ENCODE data around the gene PDXK. TPM values are rescaled to one million over a fixed set of nuclear protein-coding genes. Genes with fewer than 3 reads are reported as not detected.

PDXK gene
- total RNA-seq, 6 experiments from 2014 or later, result 52.9 to 87.5 (median 58.9) TPM

GRCh38 chr21:43733529-43734071, 14.7 kb downstream of the PDXK start:
- ATAC-seq (no peak), DNase-seq (no peak)
- Histone ChIP-seq H3K27ac (peak overlapping the region in 1 of 3 donors; percentile 29), H3K4me1 (peaks cover 0 to 85% (median 28%) of the 10 kb centered on the region in 4 donors), H3K4me3 (no peak overlapping the region), H3K9me3 (no peaks in the 10 kb centered on the region), H3K27me3 (no peaks in the 10 kb centered on the region), H3K36me3 (peaks cover 0 to 2% (median 0%) of the 10 kb centered on the region in 4 donors)
- intact Hi-C loops (cut with DNase I), result no loop called here
- WGBS (ENCODE audit: insufficient coverage, low coverage, low lambda C conversion rate, missing lambda C conversion rate), result 40% methylated on average over 11 of the region's 15 CpGs
- TF ChIP-seq CTCF (IDR thresholded peaks at IDR 0.05), result no peak
- TF ChIP-seq POLR2A (IDR thresholded peaks at IDR 0.05), result no peak

- Histone ChIP-seq H3K4me1 (peaks cover 0 to 78% (median 24%) of the 10 kb centered on the region in 4 donors), H3K9me3 (no peaks in the 10 kb centered on the region), H3K36me3 (peaks cover 0 to 2% (median 0%) of the 10 kb centered on the region in 4 donors), H3K27me3 (no peaks in the 10 kb centered on the region), H3K4me3 (no peak overlapping the region), H3K27ac (peak overlapping the region in 2 of 3 donors; percentile 33 to 36)
- DNase-seq, result no peak
- TF ChIP-seq CTCF (IDR thresholded peaks at IDR 0.05), result no peak
- no peak for TF ChIP-seq POLR2A (IDR thresholded peaks at IDR 0.05)
- ATAC-seq, result peak; percentile 17 to 45 (median 30)
- 34% methylated on average over 15 of the region's 25 CpGs for WGBS (ENCODE audit: insufficient coverage, low coverage, low lambda C conversion rate, missing lambda C conversion rate)
- intact Hi-C loops (cut with DNase I), result no loop called here
Observed at GRCh38 chr21:43734131-43734927, 15.4 kb downstream of the PDXK start.

DNA sequence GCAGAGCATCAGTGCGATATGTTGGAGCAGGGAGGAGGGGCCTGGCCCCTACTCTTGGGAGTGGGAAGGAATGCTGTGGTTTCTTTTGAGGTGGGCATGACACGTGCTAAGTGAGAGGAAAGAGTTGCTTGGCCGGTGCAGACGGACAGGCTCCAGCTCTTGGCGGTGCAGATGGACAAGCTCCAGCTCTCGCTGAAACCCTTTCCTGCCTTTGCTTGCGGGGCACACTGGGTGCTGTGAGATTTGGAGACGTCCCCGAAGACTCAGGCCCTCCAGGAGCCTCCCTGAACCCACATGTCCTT, 15.9 kb downstream of the PDXK start:
- Histone ChIP-seq H3K27ac (peak overlapping the region in 2 of 3 donors; percentile 33 to 36), H3K9me3 (no peaks in the 10 kb centered on the region), H3K27me3 (no peaks in the 10 kb centered on the region), H3K4me1 (peaks cover 0 to 72% (median 24%) of the 10 kb centered on the region in 4 donors), H3K36me3 (peaks cover 0 to 2% (median 0%) of the 10 kb centered on the region in 4 donors), H3K4me3 (no peak overlapping the region)
- TF ChIP-seq CTCF (IDR thresholded peaks at IDR 0.05) (no peak), POLR2A (IDR thresholded peaks at IDR 0.05) (no peak)
- intact Hi-C loops (cut with DNase I), result no loop called here
- WGBS (ENCODE audit: insufficient coverage, low coverage, low lambda C conversion rate, missing lambda C conversion rate), result 49% methylated on average over 7 of the region's 9 CpGs
- ATAC-seq (no peak), DNase-seq (no peak)

- no peak for ATAC-seq
- DNase-seq, result no peak
- H3K36me3 ChIP-seq, result peaks cover 0 to 2% (median 0%) of the 10 kb centered on the region in 4 donors
- H3K27me3 ChIP-seq, result no peaks in the 10 kb centered on the region
- intact Hi-C loops (cut with DNase I), result no loop called here
- WGBS (ENCODE audit: insufficient coverage, low coverage, low lambda C conversion rate, missing lambda C conversion rate), result no CpG with 5 or more reads among the region's 22 CpGs
- H3K4me3 ChIP-seq, result no peak overlapping the region
- H3K4me1 ChIP-seq, result peaks cover 0 to 70% (median 24%) of the 10 kb centered on the region in 4 donors
- H3K9me3 ChIP-seq, result no peaks in the 10 kb centered on the region
- H3K27ac ChIP-seq, result peak overlapping the region in 1 of 3 donors; percentile 33
- no peak for TF ChIP-seq POLR2A (IDR thresholded peaks at IDR 0.05)
- no peak for TF ChIP-seq CTCF (IDR thresholded peaks at IDR 0.05)
Observed at GRCh38 chr21:43735236-43736091, 16.5 kb downstream of the PDXK start.
